Measurements from ENCODE around the gene NCOA7.

DNA sequence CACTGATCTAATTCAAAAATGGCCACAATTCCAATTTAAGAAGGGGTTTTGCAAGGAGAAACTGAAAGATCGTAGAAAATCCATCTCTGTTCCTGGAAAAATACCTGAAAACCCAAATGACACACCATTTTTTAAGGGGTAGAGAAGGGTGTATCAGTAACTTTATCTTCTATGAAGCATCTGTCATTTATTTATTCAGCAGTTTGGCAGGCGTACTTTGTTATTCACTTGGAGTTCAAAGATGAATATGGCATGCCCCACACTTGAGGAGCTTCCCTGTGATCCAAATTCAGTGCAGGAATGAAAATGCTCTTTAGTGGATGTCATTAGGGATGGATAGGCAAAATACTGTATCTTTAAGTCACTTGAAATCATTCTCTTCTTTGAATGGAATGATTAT, 173.1 kb downstream of the NCOA7 start:
- TF ChIP-seq, protein P1, sequence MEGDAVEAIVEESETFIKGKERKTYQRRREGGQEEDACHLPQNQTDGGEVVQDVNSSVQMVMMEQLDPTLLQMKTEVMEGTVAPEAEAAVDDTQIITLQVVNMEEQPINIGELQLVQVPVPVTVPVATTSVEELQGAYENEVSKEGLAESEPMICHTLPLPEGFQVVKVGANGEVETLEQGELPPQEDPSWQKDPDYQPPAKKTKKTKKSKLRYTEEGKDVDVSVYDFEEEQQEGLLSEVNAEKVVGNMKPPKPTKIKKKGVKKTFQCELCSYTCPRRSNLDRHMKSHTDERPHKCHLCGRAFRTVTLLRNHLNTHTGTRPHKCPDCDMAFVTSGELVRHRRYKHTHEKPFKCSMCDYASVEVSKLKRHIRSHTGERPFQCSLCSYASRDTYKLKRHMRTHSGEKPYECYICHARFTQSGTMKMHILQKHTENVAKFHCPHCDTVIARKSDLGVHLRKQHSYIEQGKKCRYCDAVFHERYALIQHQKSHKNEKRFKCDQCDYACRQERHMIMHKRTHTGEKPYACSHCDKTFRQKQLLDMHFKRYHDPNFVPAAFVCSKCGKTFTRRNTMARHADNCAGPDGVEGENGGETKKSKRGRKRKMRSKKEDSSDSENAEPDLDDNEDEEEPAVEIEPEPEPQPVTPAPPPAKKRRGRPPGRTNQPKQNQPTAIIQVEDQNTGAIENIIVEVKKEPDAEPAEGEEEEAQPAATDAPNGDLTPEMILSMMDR (IDR thresholded peaks at IDR 0.05; ENCODE audit: low read length): no peak
- no peak for TF ChIP-seq EZH2 (IDR thresholded peaks at IDR 0.05; ENCODE audit: borderline replicate concordance, low read length)
